Activated naive CD8-positive, alpha-beta T cell (primary cell): ENCODE measurements around the gene LRP1.

Experiments used
- H3K27ac Mint-ChIP-seq: one replicate; pipeline ENCODE4 v1.8.0; 2021; ENCODE audit warnings: mixed read lengths
- H3K27me3 Mint-ChIP-seq: one replicate; pipeline ENCODE4 v1.8.0; 2021; ENCODE audit warnings: mixed read lengths
- H3K36me3 Mint-ChIP-seq: one replicate; pipeline ENCODE4 v1.8.0; 2021; ENCODE audit warnings: mixed read lengths
- H3K4me1 Mint-ChIP-seq: one replicate; pipeline ENCODE4 v1.8.0; 2021; ENCODE audit warnings: low read depth, mixed read lengths
- H3K4me3 Mint-ChIP-seq: one replicate; pipeline ENCODE4 v1.8.0; 2021; ENCODE audit warnings: mild to moderate bottlenecking, mixed read lengths
- H3K9me3 Mint-ChIP-seq: one replicate; pipeline ENCODE4 v1.8.0; 2021; ENCODE audit warnings: low read depth, mixed read lengths

Gene LRP1

GRCh38 chr12:57223191-57224165 lies 95.2 kb downstream of the LRP1 start:
- peaks cover 45% of the 10 kb centered on the region for H3K4me1 Mint-ChIP-seq
- no peak overlapping the region for H3K4me3 Mint-ChIP-seq
- no peaks in the 10 kb centered on the region for H3K9me3 Mint-ChIP-seq
- no peak overlapping the region for H3K27ac Mint-ChIP-seq
- peaks cover 45% of the 10 kb centered on the region for H3K27me3 Mint-ChIP-seq
- H3K36me3 Mint-ChIP-seq, result peaks cover 1% of the 10 kb centered on the region

- Mint-ChIP-seq H3K9me3 (no peaks in the 10 kb centered on the region), H3K4me3 (no peak overlapping the region), H3K36me3 (no peaks in the 10 kb centered on the region), H3K4me1 (peaks cover 52% of the 10 kb centered on the region), H3K27me3 (peaks cover 37% of the 10 kb centered on the region), H3K27ac (no peak overlapping the region)
Observed at GRCh38 chr12:57224278-57224972, 96.1 kb downstream of the LRP1 start.

- Mint-ChIP-seq H3K27me3 (peaks cover 33% of the 10 kb centered on the region), H3K4me1 (peaks cover 55% of the 10 kb centered on the region), H3K36me3 (peaks cover 2% of the 10 kb centered on the region), H3K27ac (no peak overlapping the region), H3K4me3 (peak overlapping the region; percentile 27), H3K9me3 (no peaks in the 10 kb centered on the region)
Observed at GRCh38 chr12:57224973-57225679, 96.8 kb downstream of the LRP1 start.

- Mint-ChIP-seq H3K4me1 (peaks cover 58% of the 10 kb centered on the region), H3K27me3 (peaks cover 31% of the 10 kb centered on the region), H3K4me3 (peak overlapping the region; percentile 17)
Observed at GRCh38 chr12:57225680-57226210, 97.5 kb downstream of the LRP1 start.

GRCh38 chr12:57226588-57227314 lies 98.5 kb downstream of the LRP1 start:
- Mint-ChIP-seq H3K27me3 (peaks cover 25% of the 10 kb centered on the region), H3K27ac (peak overlapping the region; percentile 50), H3K9me3 (no peaks in the 10 kb centered on the region)

More at GRCh38 chr12:57225680-57226210, 97.5 kb downstream of the LRP1 start:
- Mint-ChIP-seq H3K27ac (no peak overlapping the region), H3K9me3 (no peaks in the 10 kb centered on the region), H3K36me3 (peaks cover 8% of the 10 kb centered on the region)

GRCh38 chr12:57227315-57228115 lies 99.2 kb downstream of the LRP1 start:
- no peaks in the 10 kb centered on the region for H3K9me3 Mint-ChIP-seq
- H3K4me3 Mint-ChIP-seq, result peak overlapping the region; percentile 14
- H3K4me1 Mint-ChIP-seq, result peaks cover 53% of the 10 kb centered on the region
- H3K36me3 Mint-ChIP-seq, result peaks cover 8% of the 10 kb centered on the region
- no peak overlapping the region for H3K27ac Mint-ChIP-seq
- H3K27me3 Mint-ChIP-seq, result peaks cover 21% of the 10 kb centered on the region

More at GRCh38 chr12:57226588-57227314, 98.5 kb downstream of the LRP1 start:
- Mint-ChIP-seq H3K4me3 (peak overlapping the region; percentile 65), H3K36me3 (peaks cover 8% of the 10 kb centered on the region), H3K4me1 (peaks cover 55% of the 10 kb centered on the region)

- Mint-ChIP-seq H3K4me3 (peak overlapping the region; percentile 98), H3K27me3 (peaks cover 10% of the 10 kb centered on the region), H3K36me3 (peaks cover 12% of the 10 kb centered on the region), H3K9me3 (no peaks in the 10 kb centered on the region), H3K4me1 (peaks cover 51% of the 10 kb centered on the region), H3K27ac (peak overlapping the region; percentile 98)
Observed at GRCh38 chr12:57229046-57229633, 100.9 kb downstream of the LRP1 start.

- H3K27me3 Mint-ChIP-seq, result peaks cover 10% of the 10 kb centered on the region
- H3K4me3 Mint-ChIP-seq, result peak within 1 kb of the TSS; percentile 98
- H3K27ac Mint-ChIP-seq, result peak within 1 kb of the TSS; percentile 98
- peaks cover 17% of the 10 kb centered on the region for H3K36me3 Mint-ChIP-seq
- H3K4me1 Mint-ChIP-seq, result peaks cover 53% of the 10 kb centered on the region
- no peaks in the 10 kb centered on the region for H3K9me3 Mint-ChIP-seq
Observed at GRCh38 chr12:57229634-57230380, 101.5 kb downstream of the LRP1 start, which contains the start of gene SHMT2. TSS of gene SHMT2 (plus strand) at chr12:57229711. CDS start at chr12:57229779, 68 bp downstream.

- Mint-ChIP-seq H3K27ac (peak overlapping the region; percentile 98), H3K9me3 (no peaks in the 10 kb centered on the region), H3K27me3 (peaks cover 8% of the 10 kb centered on the region), H3K36me3 (peaks cover 17% of the 10 kb centered on the region), H3K4me1 (peaks cover 50% of the 10 kb centered on the region), H3K4me3 (peak overlapping the region; percentile 98)
Observed at GRCh38 chr12:57230381-57231155, 102.3 kb downstream of the LRP1 start.

GRCh38 chr12:57231276-57232021 lies 103.2 kb downstream of the LRP1 start:
- H3K36me3 Mint-ChIP-seq, result peaks cover 17% of the 10 kb centered on the region
- no peaks in the 10 kb centered on the region for H3K9me3 Mint-ChIP-seq
- H3K4me3 Mint-ChIP-seq, result peak overlapping the region; percentile 98
- H3K27me3 Mint-ChIP-seq, result peaks cover 5% of the 10 kb centered on the region
- no peak overlapping the region for H3K27ac Mint-ChIP-seq
- H3K4me1 Mint-ChIP-seq, result peaks cover 45% of the 10 kb centered on the region

- H3K4me3 Mint-ChIP-seq, result peak overlapping the region; percentile 98
- no peaks in the 10 kb centered on the region for H3K9me3 Mint-ChIP-seq
- peaks cover 47% of the 10 kb centered on the region for H3K4me1 Mint-ChIP-seq
- no peak overlapping the region for H3K27ac Mint-ChIP-seq
- peaks cover 5% of the 10 kb centered on the region for H3K27me3 Mint-ChIP-seq
- peaks cover 17% of the 10 kb centered on the region for H3K36me3 Mint-ChIP-seq
Observed at GRCh38 chr12:57232156-57232756, 104.0 kb downstream of the LRP1 start.
